A549 (cell line): Measurements from ENCODE around the gene NOC4L.

Experiments
- EHMT2 ChIP-seq: fragments of 200-600 bp; sonication (generic); IDR thresholded peaks from 2 replicates; pipeline ENCODE4 v1.6.1; 2016; ENCODE audit warnings: antibody characterized with exemption, low read depth, mild to moderate bottlenecking, moderate library complexity
- ESRRA ChIP-seq: fragments of 150-350 bp; IDR thresholded peaks from 2 replicates; pipeline ENCODE4 v1.6.1; 2014; ENCODE audit warnings: mild to moderate bottlenecking, low read length, borderline replicate concordance
- NR3C1 ChIP-seq: fragments of >200 bp; sonication (Bioruptor Twin); formaldehyde crosslinking; IDR thresholded peaks from 3 replicates; pipeline ENCODE4 v1.6.1; 2017
- POLR2A ChIP-seq: IDR thresholded peaks from 2 replicates; pipeline ENCODE4 v1.6.1; 2012; ENCODE audit warnings: mild to moderate bottlenecking, low read length
- TFCP2L1 ChIP-seq: fragments of 250-450 bp; sonication (Bioruptor Pico); IDR thresholded peaks from 2 replicates; pipeline ENCODE4 v1.5.0; 2021; ENCODE audit warnings: mild to moderate bottlenecking
- TF ChIP-seq, protein P1 (sequence below): fragments of 150-350 bp; IDR thresholded peaks from 2 replicates; pipeline ENCODE4 v1.6.1; 2014; ENCODE audit warnings: low read depth, mild to moderate bottlenecking, low read length
- TF ChIP-seq, protein P2 (sequence below): fragments of >200 bp; sonication (Bioruptor Twin); formaldehyde crosslinking; IDR thresholded peaks from 3 replicates; pipeline ENCODE4 v1.5.1; 2016
- TF ChIP-seq, protein P3 (sequence below): fragments of 200-600 bp; sonication (generic); IDR thresholded peaks from 2 replicates; pipeline ENCODE4 v1.6.1; 2016; ENCODE audit warnings: antibody characterized with exemption, mild to moderate bottlenecking, moderate library complexity

DNA sequence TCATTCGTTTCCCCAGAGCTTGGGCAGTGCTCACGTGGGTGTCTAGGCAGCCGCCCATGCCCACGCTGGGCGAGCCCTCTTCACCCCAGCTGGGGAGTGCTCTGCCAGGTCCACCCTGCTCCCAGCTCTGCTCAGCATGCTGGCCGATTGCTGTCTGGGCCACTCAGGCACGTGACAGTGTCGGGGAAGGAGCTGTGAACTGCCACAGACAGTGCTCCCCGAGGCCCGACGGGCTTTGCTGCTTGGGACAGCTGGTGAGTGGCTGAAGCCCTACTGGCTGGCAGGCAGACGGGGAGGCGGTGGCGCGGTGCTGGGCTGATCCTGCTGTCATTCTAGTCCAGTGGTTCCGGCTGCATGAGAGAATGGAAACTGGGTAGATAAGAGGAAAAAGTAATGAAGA lies 15.8 kb downstream of the NOC4L start:
- TF ChIP-seq, protein P1, sequence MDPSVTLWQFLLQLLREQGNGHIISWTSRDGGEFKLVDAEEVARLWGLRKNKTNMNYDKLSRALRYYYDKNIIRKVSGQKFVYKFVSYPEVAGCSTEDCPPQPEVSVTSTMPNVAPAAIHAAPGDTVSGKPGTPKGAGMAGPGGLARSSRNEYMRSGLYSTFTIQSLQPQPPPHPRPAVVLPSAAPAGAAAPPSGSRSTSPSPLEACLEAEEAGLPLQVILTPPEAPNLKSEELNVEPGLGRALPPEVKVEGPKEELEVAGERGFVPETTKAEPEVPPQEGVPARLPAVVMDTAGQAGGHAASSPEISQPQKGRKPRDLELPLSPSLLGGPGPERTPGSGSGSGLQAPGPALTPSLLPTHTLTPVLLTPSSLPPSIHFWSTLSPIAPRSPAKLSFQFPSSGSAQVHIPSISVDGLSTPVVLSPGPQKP = no peak
- TF ChIP-seq, protein P2, sequence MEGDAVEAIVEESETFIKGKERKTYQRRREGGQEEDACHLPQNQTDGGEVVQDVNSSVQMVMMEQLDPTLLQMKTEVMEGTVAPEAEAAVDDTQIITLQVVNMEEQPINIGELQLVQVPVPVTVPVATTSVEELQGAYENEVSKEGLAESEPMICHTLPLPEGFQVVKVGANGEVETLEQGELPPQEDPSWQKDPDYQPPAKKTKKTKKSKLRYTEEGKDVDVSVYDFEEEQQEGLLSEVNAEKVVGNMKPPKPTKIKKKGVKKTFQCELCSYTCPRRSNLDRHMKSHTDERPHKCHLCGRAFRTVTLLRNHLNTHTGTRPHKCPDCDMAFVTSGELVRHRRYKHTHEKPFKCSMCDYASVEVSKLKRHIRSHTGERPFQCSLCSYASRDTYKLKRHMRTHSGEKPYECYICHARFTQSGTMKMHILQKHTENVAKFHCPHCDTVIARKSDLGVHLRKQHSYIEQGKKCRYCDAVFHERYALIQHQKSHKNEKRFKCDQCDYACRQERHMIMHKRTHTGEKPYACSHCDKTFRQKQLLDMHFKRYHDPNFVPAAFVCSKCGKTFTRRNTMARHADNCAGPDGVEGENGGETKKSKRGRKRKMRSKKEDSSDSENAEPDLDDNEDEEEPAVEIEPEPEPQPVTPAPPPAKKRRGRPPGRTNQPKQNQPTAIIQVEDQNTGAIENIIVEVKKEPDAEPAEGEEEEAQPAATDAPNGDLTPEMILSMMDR = no peak
- TF ChIP-seq POLR2A (no peak), ESRRA (no peak), TFCP2L1 (CRISPR knock-in tag) (no peak), NR3C1 (no peak), EHMT2 (no peak)
- TF ChIP-seq, protein P3, sequence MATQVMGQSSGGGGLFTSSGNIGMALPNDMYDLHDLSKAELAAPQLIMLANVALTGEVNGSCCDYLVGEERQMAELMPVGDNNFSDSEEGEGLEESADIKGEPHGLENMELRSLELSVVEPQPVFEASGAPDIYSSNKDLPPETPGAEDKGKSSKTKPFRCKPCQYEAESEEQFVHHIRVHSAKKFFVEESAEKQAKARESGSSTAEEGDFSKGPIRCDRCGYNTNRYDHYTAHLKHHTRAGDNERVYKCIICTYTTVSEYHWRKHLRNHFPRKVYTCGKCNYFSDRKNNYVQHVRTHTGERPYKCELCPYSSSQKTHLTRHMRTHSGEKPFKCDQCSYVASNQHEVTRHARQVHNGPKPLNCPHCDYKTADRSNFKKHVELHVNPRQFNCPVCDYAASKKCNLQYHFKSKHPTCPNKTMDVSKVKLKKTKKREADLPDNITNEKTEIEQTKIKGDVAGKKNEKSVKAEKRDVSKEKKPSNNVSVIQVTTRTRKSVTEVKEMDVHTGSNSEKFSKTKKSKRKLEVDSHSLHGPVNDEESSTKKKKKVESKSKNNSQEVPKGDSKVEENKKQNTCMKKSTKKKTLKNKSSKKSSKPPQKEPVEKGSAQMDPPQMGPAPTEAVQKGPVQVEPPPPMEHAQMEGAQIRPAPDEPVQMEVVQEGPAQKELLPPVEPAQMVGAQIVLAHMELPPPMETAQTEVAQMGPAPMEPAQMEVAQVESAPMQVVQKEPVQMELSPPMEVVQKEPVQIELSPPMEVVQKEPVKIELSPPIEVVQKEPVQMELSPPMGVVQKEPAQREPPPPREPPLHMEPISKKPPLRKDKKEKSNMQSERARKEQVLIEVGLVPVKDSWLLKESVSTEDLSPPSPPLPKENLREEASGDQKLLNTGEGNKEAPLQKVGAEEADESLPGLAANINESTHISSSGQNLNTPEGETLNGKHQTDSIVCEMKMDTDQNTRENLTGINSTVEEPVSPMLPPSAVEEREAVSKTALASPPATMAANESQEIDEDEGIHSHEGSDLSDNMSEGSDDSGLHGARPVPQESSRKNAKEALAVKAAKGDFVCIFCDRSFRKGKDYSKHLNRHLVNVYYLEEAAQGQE = no peak
